Transverse colon (tissue), 4 donors: ENCODE data around the gene STAG1. TPM values are rescaled to one million over a fixed set of nuclear protein-coding genes. Genes with fewer than 3 reads are reported as not detected.

Source experiments
- DNase-seq: peaks from one replicate; pipeline ENCODE4 v3.0.0-alpha.2; 2019
- H3K27ac ChIP-seq, 4 donors: fragments of 200-600 bp; sonication (generic); 2 replicates each; pipeline ENCODE4 v1.5.1; 2016 to 2018; ENCODE audit warnings: inconsistent platforms in 4 of 4
- H3K27me3 ChIP-seq: fragments of 200-600 bp; sonication (generic); 2 replicates; pipeline ENCODE4 v1.5.1; 2017; ENCODE audit warnings: inconsistent platforms
- H3K36me3 ChIP-seq, 4 donors: fragments of 200-600 bp; sonication (generic); 2 replicates each; pipeline ENCODE4 v1.5.1; 2017 to 2019; ENCODE audit warnings: inconsistent platforms in 4 of 4
- H3K4me1 ChIP-seq, 4 donors: fragments of 200-600 bp; sonication (generic); 2 replicates each; pipeline ENCODE4 v1.5.1; 2017 to 2020; ENCODE audit warnings: inconsistent platforms in 4 of 4
- H3K4me3 ChIP-seq, 4 donors: fragments of 200-600 bp; sonication (generic); 1 replicate in 1 of 4; 2 replicates in 3 of 4; pipeline versions ENCODE4 v1.5.1 to v1.6.1; 2017 to 2019; ENCODE audit warnings: inconsistent platforms in 4 of 4
- H3K9me3 ChIP-seq, 2 donors: fragments of 200-600 bp; sonication (generic); 2 replicates each; pipeline ENCODE4 v1.5.1; 2017 to 2019; ENCODE audit warnings: inconsistent platforms in 2 of 2
- EP300 ChIP-seq: sonication (generic); formaldehyde crosslinking; IDR thresholded peaks from one replicate; pipeline ENCODE4 v1.6.1; 2017; ENCODE audit warnings: antibody characterized with exemption, low read depth
- POLR2A ChIP-seq: fragments of 450-650 bp; IDR thresholded peaks from one replicate; pipeline ENCODE4 v1.6.1; 2016; ENCODE audit warnings: antibody characterized with exemption, mild to moderate bottlenecking, moderate library complexity
- POLR2AphosphoS5 ChIP-seq, 3 donors: sonication (generic); formaldehyde crosslinking; IDR thresholded peaks; one replicate each; pipeline ENCODE4 v1.6.1; 2016; ENCODE audit warnings: antibody characterized with exemption in 3 of 3
- WGBS, 2 donors: methylation state at CpG; one replicate each; pipeline ENCODE4 v1.1.5; 2018; ENCODE audit warnings: low coverage in 1 of 2; 5-methylcytosine and 5-hydroxymethylcytosine counted together
- in situ Hi-C, 4 donors: fragments of 200-750 bp; cut with MboI; loops; one replicate each; pipeline versions ENCODE4 v1.15.0 to v1.15.1; 2017; ENCODE audit warnings: low sequenced_read_pairs in 3 of 4, low pct_ligation_motif_present in 1 of 4, low pct_unique_long_range_greater_than_20kb in 1 of 4
- intact Hi-C: fragments of 100-400 bp; cut with DNase I; formaldehyde crosslinking; loops from one replicate; pipeline ENCODE4 v1.15.1; 2023; ENCODE audit warnings: low total_unique reads
- total RNA-seq, 4 donors: library from RNA; depleted of rRNA; stranded (reverse); fragments of >200 nt; gene quantifications; one replicate each; pipeline ENCODE4 v1.1.0, GENCODE V29; 2016
- TF ChIP-seq, protein P1 (sequence below), 5 experiments: fragments of 200-600 bp in 3 of 5; fragments of 450-650 bp in 2 of 5; sonication (generic) in 3 of 5; IDR thresholded peaks; 1 replicate in 2 of 5; 2 replicates in 3 of 5; pipeline ENCODE4 v1.5.1; 2016 to 2017; ENCODE audit warnings: antibody characterized with exemption in 5 of 5, inconsistent platforms in 3 of 5, mild to moderate bottlenecking in 2 of 5, moderate library complexity in 1 of 5

STAG1 gene
- total RNA-seq, 4 donors from 2014 or later = 14.5 to 57.2 (median 42.2) TPM

DNA sequence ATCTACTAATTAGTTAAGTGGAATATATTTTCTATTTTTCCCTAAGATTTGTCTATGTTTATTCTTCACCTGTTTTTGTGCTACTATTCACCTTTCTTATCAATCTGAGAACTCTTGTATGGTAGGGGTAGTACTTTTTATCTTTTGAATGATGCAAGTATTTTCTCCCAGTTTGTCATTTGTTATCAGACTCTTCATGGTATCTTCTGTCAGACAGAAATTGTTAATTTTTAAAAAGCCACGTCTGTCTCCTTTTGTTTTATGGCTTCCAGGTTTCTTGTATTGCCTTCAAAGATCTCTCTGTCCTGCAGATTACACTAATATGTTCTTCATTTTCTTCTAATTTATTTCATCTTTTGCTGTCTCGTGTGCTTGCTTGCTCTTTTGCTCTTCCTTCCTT, 317.7 kb downstream of the STAG1 start:
- intact Hi-C loops = no loop called here

DNA sequence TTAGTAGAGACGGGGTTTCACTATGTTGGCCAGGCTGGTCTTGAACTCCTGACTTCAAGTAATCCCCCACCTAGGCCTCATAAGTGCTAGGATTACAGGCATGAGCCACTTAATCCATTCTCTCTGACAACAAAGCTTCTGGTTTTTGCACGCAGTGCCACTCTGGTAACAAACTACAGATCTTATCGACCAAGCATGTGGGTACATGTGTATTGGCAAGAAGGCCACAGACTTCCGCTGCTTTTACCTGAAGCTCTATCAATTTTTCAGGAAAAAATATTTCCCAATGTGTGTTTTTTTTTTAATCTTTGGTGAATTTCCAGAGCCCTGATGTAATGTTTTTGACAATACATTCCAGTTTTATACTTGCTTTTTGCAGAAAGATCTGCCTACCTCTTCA, 319.5 kb downstream of the STAG1 start:
- TF ChIP-seq, protein P1, sequence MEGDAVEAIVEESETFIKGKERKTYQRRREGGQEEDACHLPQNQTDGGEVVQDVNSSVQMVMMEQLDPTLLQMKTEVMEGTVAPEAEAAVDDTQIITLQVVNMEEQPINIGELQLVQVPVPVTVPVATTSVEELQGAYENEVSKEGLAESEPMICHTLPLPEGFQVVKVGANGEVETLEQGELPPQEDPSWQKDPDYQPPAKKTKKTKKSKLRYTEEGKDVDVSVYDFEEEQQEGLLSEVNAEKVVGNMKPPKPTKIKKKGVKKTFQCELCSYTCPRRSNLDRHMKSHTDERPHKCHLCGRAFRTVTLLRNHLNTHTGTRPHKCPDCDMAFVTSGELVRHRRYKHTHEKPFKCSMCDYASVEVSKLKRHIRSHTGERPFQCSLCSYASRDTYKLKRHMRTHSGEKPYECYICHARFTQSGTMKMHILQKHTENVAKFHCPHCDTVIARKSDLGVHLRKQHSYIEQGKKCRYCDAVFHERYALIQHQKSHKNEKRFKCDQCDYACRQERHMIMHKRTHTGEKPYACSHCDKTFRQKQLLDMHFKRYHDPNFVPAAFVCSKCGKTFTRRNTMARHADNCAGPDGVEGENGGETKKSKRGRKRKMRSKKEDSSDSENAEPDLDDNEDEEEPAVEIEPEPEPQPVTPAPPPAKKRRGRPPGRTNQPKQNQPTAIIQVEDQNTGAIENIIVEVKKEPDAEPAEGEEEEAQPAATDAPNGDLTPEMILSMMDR (IDR thresholded peaks at IDR 0.05) = no peak
- TF ChIP-seq POLR2AphosphoS5 (IDR thresholded peaks at IDR 0.05) (no peak), POLR2A (no peak), EP300 (no peak)
- in situ Hi-C loops = no loop called here
- no peak overlapping the region for H3K27ac ChIP-seq
- intact Hi-C loops = no loop called here
- WGBS, 2 donors = 100% methylated on average over 4 of the region's 4 CpGs
- H3K4me3 ChIP-seq = no peak overlapping the region
- no peaks in the 10 kb centered on the region for H3K27me3 ChIP-seq
- no peaks in the 10 kb centered on the region for H3K9me3 ChIP-seq
- H3K36me3 ChIP-seq = peaks cover 0 to 14% (median 0%) of the 10 kb centered on the region in 4 donors
- no peaks in the 10 kb centered on the region for H3K4me1 ChIP-seq
- no peak for DNase-seq

More for the DNA sequence above, 317.7 kb downstream of the STAG1 start:
- H3K27ac ChIP-seq = no peak overlapping the region
- no peak overlapping the region for H3K4me3 ChIP-seq
- DNase-seq = no peak
- in situ Hi-C loops = no loop called here
- TF ChIP-seq EP300 (no peak), POLR2A (no peak), POLR2AphosphoS5 (IDR thresholded peaks at IDR 0.05) (no peak)
- TF ChIP-seq, protein P1 (IDR thresholded peaks at IDR 0.05) = no peak
- no peaks in the 10 kb centered on the region for H3K9me3 ChIP-seq
- 72 to 89% methylated on average over 2 of the region's 2 CpGs for WGBS, 2 donors
- no peaks in the 10 kb centered on the region for H3K4me1 ChIP-seq
- H3K27me3 ChIP-seq = no peaks in the 10 kb centered on the region
- peaks cover 0 to 13% (median 0%) of the 10 kb centered on the region in 4 donors for H3K36me3 ChIP-seq

DNA sequence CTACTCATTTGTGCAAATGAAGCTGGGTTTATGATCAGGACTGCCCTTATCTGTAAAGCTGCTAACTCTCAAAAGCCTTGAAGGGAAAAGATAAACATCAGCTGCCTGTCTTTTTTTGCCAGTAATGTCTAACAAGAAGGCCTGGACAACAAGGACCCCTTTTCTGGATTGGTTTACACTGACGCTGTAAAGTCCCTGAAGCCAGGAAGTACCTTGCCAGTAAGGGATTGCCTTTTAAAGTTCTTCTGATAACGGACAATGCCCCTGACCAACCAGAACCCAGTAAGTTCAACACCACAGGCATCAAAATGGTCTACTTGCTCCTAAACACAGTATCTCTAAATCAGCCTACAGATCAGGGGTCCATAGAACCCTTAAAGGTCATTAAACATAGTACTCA, 324.0 kb downstream of the STAG1 start:
- Histone ChIP-seq H3K4me3 (no peak overlapping the region), H3K36me3 (peaks cover 0 to 14% (median 0%) of the 10 kb centered on the region in 4 donors), H3K4me1 (no peaks in the 10 kb centered on the region), H3K9me3 (no peaks in the 10 kb centered on the region), H3K27me3 (no peaks in the 10 kb centered on the region), H3K27ac (no peak overlapping the region)
- TF ChIP-seq POLR2A (no peak), EP300 (no peak), POLR2AphosphoS5 (IDR thresholded peaks at IDR 0.05) (no peak)
- TF ChIP-seq, protein P1 (IDR thresholded peaks at IDR 0.05) = no peak
- intact Hi-C loops (no loop called here), in situ Hi-C loops (no loop called here)
- no peak for DNase-seq
- WGBS, 2 donors = 87% methylated on average over 2 of the region's 2 CpGs; no CpG with 5 or more reads in 1 of the 2 donors

DNA sequence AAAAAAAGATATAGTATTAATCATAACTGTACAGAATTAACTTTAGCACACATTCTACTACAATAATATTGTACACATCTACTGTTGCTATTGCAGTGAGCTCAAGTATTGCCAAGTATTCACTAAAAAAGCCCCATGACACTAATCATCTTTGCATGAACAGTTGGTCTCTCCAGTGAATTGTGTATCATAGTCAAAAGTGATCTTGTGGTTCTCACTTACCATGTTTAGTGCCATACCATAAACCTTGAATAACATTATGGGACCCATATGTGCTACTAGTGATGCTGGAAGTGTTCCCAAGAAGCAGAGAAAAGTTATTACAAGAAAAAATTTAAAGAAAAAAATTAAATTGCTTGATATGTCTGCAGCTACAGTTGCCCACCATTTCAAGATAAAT, 324.9 kb downstream of the STAG1 start:
- intact Hi-C loops = no loop called here
- Histone ChIP-seq H3K27ac (no peak overlapping the region), H3K36me3 (peaks cover 0 to 14% (median 0%) of the 10 kb centered on the region in 4 donors), H3K9me3 (no peaks in the 10 kb centered on the region), H3K4me3 (no peak overlapping the region), H3K4me1 (no peaks in the 10 kb centered on the region), H3K27me3 (no peaks in the 10 kb centered on the region)
- no peak for DNase-seq
- no peak for TF ChIP-seq POLR2AphosphoS5 (IDR thresholded peaks at IDR 0.05)
- TF ChIP-seq POLR2A = no peak
- no peak for TF ChIP-seq EP300
- TF ChIP-seq, protein P1 (IDR thresholded peaks at IDR 0.05) = no peak
- in situ Hi-C loops = no loop called here
